ENCODE results near the gene RAB11A.

Gene RAB11A

GRCh38 chr15:65869126-65869953 lies at the start of gene RAB11A:
Gene RAB11A, plus strand, starts transcription at chr15:65869491. Its CDS starts 95 bp downstream, at chr15:65869586.
- peak; percentile 87 to 91 for DNase-seq (ENCODE audit: extremely low read depth in 1 of 2, low read depth in 1 of 2)

- DNase-seq (ENCODE audit: extremely low read depth in 1 of 2, low read depth in 1 of 2) = no peak
Observed at GRCh38 chr15:65819563-65819960, 49.7 kb upstream of the RAB11A start.

- no peak for DNase-seq (ENCODE audit: extremely low read depth in 1 of 2, low read depth in 1 of 2)
Observed at GRCh38 chr15:65821070-65821469, 48.2 kb upstream of the RAB11A start.

GRCh38 chr15:65822316-65822715 lies 47.0 kb upstream of the RAB11A start:
- no peak for DNase-seq (ENCODE audit: extremely low read depth in 1 of 2, low read depth in 1 of 2)

- no peak for DNase-seq (ENCODE audit: extremely low read depth in 1 of 2, low read depth in 1 of 2)
Observed at GRCh38 chr15:65824031-65824743, 45.1 kb upstream of the RAB11A start.

- no peak for DNase-seq (ENCODE audit: extremely low read depth in 1 of 2, low read depth in 1 of 2)
Observed at GRCh38 chr15:65824941-65825544, 44.2 kb upstream of the RAB11A start.

GRCh38 chr15:65827065-65827464 lies 42.2 kb upstream of the RAB11A start:
- DNase-seq (ENCODE audit: extremely low read depth in 1 of 2, low read depth in 1 of 2) = no peak

GRCh38 chr15:65828585-65828984 lies 40.7 kb upstream of the RAB11A start:
- DNase-seq (ENCODE audit: extremely low read depth in 1 of 2, low read depth in 1 of 2) = no peak

- DNase-seq (ENCODE audit: extremely low read depth in 1 of 2, low read depth in 1 of 2) = no peak
Observed at GRCh38 chr15:65829130-65829764, 40.0 kb upstream of the RAB11A start.

- DNase-seq (ENCODE audit: extremely low read depth in 1 of 2, low read depth in 1 of 2) = peak; percentile 17 to 25
Observed at GRCh38 chr15:65832549-65833364, 36.5 kb upstream of the RAB11A start.

- no peak for DNase-seq (ENCODE audit: extremely low read depth in 1 of 2, low read depth in 1 of 2)
Observed at GRCh38 chr15:65833501-65834205, 35.6 kb upstream of the RAB11A start.

GRCh38 chr15:65834603-65835282 lies 34.5 kb upstream of the RAB11A start:
- no peak for DNase-seq (ENCODE audit: extremely low read depth in 1 of 2, low read depth in 1 of 2)

GRCh38 chr15:65835447-65835846 lies 33.8 kb upstream of the RAB11A start:
- DNase-seq (ENCODE audit: extremely low read depth in 1 of 2, low read depth in 1 of 2) = no peak

- no peak for DNase-seq (ENCODE audit: extremely low read depth in 1 of 2, low read depth in 1 of 2)
Observed at GRCh38 chr15:65836665-65837064, 32.6 kb upstream of the RAB11A start.

- no peak for DNase-seq (ENCODE audit: extremely low read depth in 1 of 2, low read depth in 1 of 2)
Observed at GRCh38 chr15:65837301-65838294, 31.7 kb upstream of the RAB11A start.

GRCh38 chr15:65839354-65839901 lies 29.9 kb upstream of the RAB11A start:
- no peak for DNase-seq (ENCODE audit: extremely low read depth in 1 of 2, low read depth in 1 of 2)

- no peak for DNase-seq (ENCODE audit: extremely low read depth in 1 of 2, low read depth in 1 of 2)
Observed at GRCh38 chr15:65839985-65840384, 29.3 kb upstream of the RAB11A start.
